ENCODE measurements around the gene PEPD.

The PEPD gene

GRCh38 chr19:33512021-33512420 lies 9.6 kb downstream of the PEPD start:
- no peak for DNase-seq (ENCODE audit: low read depth in 2 of 2)

- DNase-seq (ENCODE audit: low read depth in 2 of 2), result no peak
Measured at GRCh38 chr19:33511346-33511745, 10.2 kb downstream of the PEPD start.

- no peak for DNase-seq (ENCODE audit: low read depth in 2 of 2)
Measured at GRCh38 chr19:33510462-33511194, 11.0 kb downstream of the PEPD start.

GRCh38 chr19:33509774-33510173 lies 11.8 kb downstream of the PEPD start:
- DNase-seq (ENCODE audit: low read depth in 2 of 2), result no peak

- DNase-seq (ENCODE audit: low read depth in 2 of 2), result no peak
Measured at GRCh38 chr19:33508941-33509614, 12.5 kb downstream of the PEPD start.

GRCh38 chr19:33508431-33508830 lies 13.2 kb downstream of the PEPD start:
- DNase-seq (ENCODE audit: low read depth in 2 of 2), result no peak

- DNase-seq (ENCODE audit: low read depth in 2 of 2), result no peak
Measured at GRCh38 chr19:33508009-33508408, 13.6 kb downstream of the PEPD start.

- DNase-seq (ENCODE audit: low read depth in 2 of 2), result no peak
Measured at GRCh38 chr19:33507021-33507956, 14.3 kb downstream of the PEPD start.

GRCh38 chr19:33506498-33506897 lies 15.1 kb downstream of the PEPD start:
- DNase-seq (ENCODE audit: low read depth in 2 of 2), result no peak

- no peak for DNase-seq (ENCODE audit: low read depth in 2 of 2)
Measured at GRCh38 chr19:33505823-33506222, 15.8 kb downstream of the PEPD start.

GRCh38 chr19:33505148-33505547 lies 16.4 kb downstream of the PEPD start:
- no peak for DNase-seq (ENCODE audit: low read depth in 2 of 2)

- DNase-seq (ENCODE audit: low read depth in 2 of 2), result no peak
Measured at GRCh38 chr19:33504058-33504444, 17.5 kb downstream of the PEPD start.

GRCh38 chr19:33503433-33504057 lies 18.0 kb downstream of the PEPD start:
- no peak for DNase-seq (ENCODE audit: low read depth in 2 of 2)

GRCh38 chr19:33503030-33503429 lies 18.6 kb downstream of the PEPD start:
- DNase-seq (ENCODE audit: low read depth in 2 of 2), result no peak

GRCh38 chr19:33502521-33502920 lies 19.1 kb downstream of the PEPD start:
- no peak for DNase-seq (ENCODE audit: low read depth in 2 of 2)

GRCh38 chr19:33501693-33502356 lies 19.8 kb downstream of the PEPD start:
- DNase-seq (ENCODE audit: low read depth in 2 of 2), result no peak

GRCh38 chr19:33500991-33501390 lies 20.6 kb downstream of the PEPD start:
- DNase-seq (ENCODE audit: low read depth in 2 of 2), result no peak

GRCh38 chr19:33500586-33500985 lies 21.0 kb downstream of the PEPD start:
- DNase-seq (ENCODE audit: low read depth in 2 of 2), result no peak

GRCh38 chr19:33499671-33500506 lies 21.7 kb downstream of the PEPD start:
- DNase-seq (ENCODE audit: low read depth in 2 of 2), result no peak

- DNase-seq (ENCODE audit: low read depth in 2 of 2), result no peak
Measured at GRCh38 chr19:33499248-33499647, 22.3 kb downstream of the PEPD start.
